ENCODE results near the gene SQSTM1. TPM values are rescaled to one million over a fixed set of nuclear protein-coding genes. Genes with fewer than 3 reads are reported as not detected.

The SQSTM1 gene
- total and polyA plus RNA-seq, 9 of the 15 experiments (the other 6 are each of a cell fraction or from before 2014, with no cell fraction given), result 5.6 to 148 (median 64.0) TPM

- no peak for TF ChIP-seq SP2 (IDR thresholded peaks at IDR 0.05; ENCODE audit: extremely low read depth, low read depth, low read length, poor library complexity, severe bottlenecking)
- TF ChIP-seq POLR2H (tag; IDR thresholded peaks at IDR 0.05; ENCODE audit: low read depth), result peak; percentile 2; the same call in 1 of the 2 replicates
- no peak for TF ChIP-seq MYC (IDR thresholded peaks at IDR 0.05; ENCODE audit: low read depth, low read length)
- TF ChIP-seq MYC (CRISPR knock-in tag; IDR thresholded peaks at IDR 0.05; ENCODE audit: borderline replicate concordance, low read depth), result no peak
- no peak for TF ChIP-seq ZNF24 (IDR thresholded peaks at IDR 0.05)
- TF ChIP-seq CEBPZ (IDR thresholded peaks at IDR 0.05; ENCODE audit: borderline replicate concordance, low read depth, low read length), result no peak
- peak; percentile 32; the same call in 1 of the 2 replicates for TF ChIP-seq ZNF830 (CRISPR knock-in tag; IDR thresholded peaks at IDR 0.05)
- no peak for TF ChIP-seq HNRNPH1 (optimal IDR thresholded peaks at IDR 0.05; ENCODE audit: low read depth, low read length)
- peak; percentile 10 for TF ChIP-seq POLR2B (IDR thresholded peaks at IDR 0.05; ENCODE audit: low read depth, partially characterized antibody)
- no peak for TF ChIP-seq STAT6 (CRISPR knock-in tag; IDR thresholded peaks at IDR 0.05)
- TF ChIP-seq TFAP4 (CRISPR knock-in tag; IDR thresholded peaks at IDR 0.05; ENCODE audit: borderline replicate concordance), result peak; percentile 4; the same call in 1 of the 2 replicates
- no peak for TF ChIP-seq JUND (IDR thresholded peaks at IDR 0.05; ENCODE audit: borderline replicate concordance, low read depth, low read length)
- no peak for TF ChIP-seq JUND (tag; IDR thresholded peaks at IDR 0.05; ENCODE audit: borderline replicate concordance, low read depth, low read length)
- no peak for TF ChIP-seq NUFIP1 (IDR thresholded peaks at IDR 0.05; ENCODE audit: partially characterized antibody)
- TF ChIP-seq NCOA4 (IDR thresholded peaks at IDR 0.05; ENCODE audit: partially characterized antibody), result no peak
Measured at GRCh38 chr5:179837076-179838011, 16.6 kb downstream of the SQSTM1 start (continued).

All from K562 (cell line).